ENCODE data around the gene SPON1. TPM values are rescaled to one million over a fixed set of nuclear protein-coding genes. Genes with fewer than 3 reads are reported as not detected.

Gene SPON1
- total and polyA plus RNA-seq, 2 of the 8 experiments (the other 6 are each of a cell fraction or from before 2014, with no cell fraction given): 1.5 to 5.4 TPM

DNA sequence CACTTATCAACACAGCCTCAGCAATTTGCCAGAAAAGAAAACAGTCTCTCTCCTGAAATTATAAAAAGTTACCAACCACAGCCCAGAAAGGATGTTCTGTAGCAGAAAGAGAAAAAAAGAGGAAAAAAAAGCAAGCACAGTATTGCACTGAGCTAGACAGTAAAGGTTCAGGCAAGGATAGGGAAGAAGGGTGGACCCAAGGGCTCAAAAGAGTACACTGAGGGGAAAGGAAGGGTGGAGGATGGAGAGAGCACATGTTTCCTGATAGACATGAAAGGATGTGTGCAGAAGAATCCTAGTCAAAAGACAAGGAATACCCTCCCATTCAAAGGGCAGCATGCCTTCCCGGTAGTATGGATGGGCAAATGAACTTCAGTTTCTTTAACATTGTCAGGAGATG lies 337.4 kb downstream of the SPON1 start (continued):
- no peak for TF ChIP-seq SUZ12 (IDR thresholded peaks at IDR 0.05; ENCODE audit: low read length)
- no peak for TF ChIP-seq TBP (IDR thresholded peaks at IDR 0.05; ENCODE audit: low read depth, low read length)
- no peak for TF ChIP-seq BCL11A (IDR thresholded peaks at IDR 0.05; ENCODE audit: low read depth in 2 of 2, low read length in 2 of 2)
- TF ChIP-seq TAF1 (IDR thresholded peaks at IDR 0.05; ENCODE audit: low read depth, low read length): no peak
- no peak for TF ChIP-seq RFX5 (IDR thresholded peaks at IDR 0.05; ENCODE audit: borderline replicate concordance, low read depth, low read length)
- TF ChIP-seq EGR1 (IDR thresholded peaks at IDR 0.05; ENCODE audit: borderline replicate concordance, low read depth, low read length): no peak
- TF ChIP-seq JUN (IDR thresholded peaks at IDR 0.05; ENCODE audit: low read depth, low read length): no peak
